ENCODE data around the gene POLH. TPM values are rescaled to one million over a fixed set of nuclear protein-coding genes. Genes with fewer than 3 reads are reported as not detected.
"Not testable (repeated sequence)": the region's sequence is repeated elsewhere in the genome, so short reads cannot be mapped to it uniquely, and the experiment has no call there.

Gene POLH
- total RNA-seq, 1 donor from 2014 or later = 6.9 TPM

GRCh38 chr6:43662948-43663347 lies 87.0 kb downstream of the POLH start:
- DNase-seq; ATAC-seq (ENCODE audit: poor library complexity); intact Hi-C loops (cut with DNase I): not testable (repeated sequence)

Other genes with a start within 250 kb of the POLH start
- 10.2 TPM for gene ZNF318, start 206.5 kb upstream of the POLH start, total RNA-seq
- gene ABCC10, start 148.6 kb upstream of the POLH start, total RNA-seq = 9.8 TPM
- 1.0 TPM for gene DLK2, start 120.6 kb upstream of the POLH start, total RNA-seq
- gene TJAP1, start 98.6 kb upstream of the POLH start, total RNA-seq = 20.5 TPM
- gene LRRC73, start 65.8 kb upstream of the POLH start, total RNA-seq = 1.4 TPM
- gene YIPF3, start 59.3 kb upstream of the POLH start, total RNA-seq = 64.0 TPM
- 15.6 TPM for gene POLR1C, start 59.1 kb upstream of the POLH start, total RNA-seq
- 12.9 TPM for gene XPO5, start 147 bp upstream of the POLH start, total RNA-seq
- gene GTPBP2, start 53.1 kb downstream of the POLH start, total RNA-seq = 25.1 TPM
- 26.1 TPM for gene MAD2L1BP, start 59.7 kb downstream of the POLH start, total RNA-seq
- 0.16 TPM for gene RSPH9, start 68.9 kb downstream of the POLH start, total RNA-seq
- gene MRPS18A, start 111.6 kb downstream of the POLH start, total RNA-seq = 39.5 TPM
- 230 TPM for gene VEGFA, start 194.0 kb downstream of the POLH start, total RNA-seq

Measured in Right ventricle myocardium superior (tissue), 1 donor.